Activated naive CD4-positive, alpha-beta T cell treated with Interleukin-2 at 50 U/mL for 16 hours (primary cell): ENCODE results near the gene KRTAP9-8.
"Not testable (repeated sequence)": the region's sequence is repeated elsewhere in the genome, so short reads cannot be mapped to it uniquely, and the experiment has no call there.

Source experiments
- DNase-seq: peaks from one replicate; pipeline ENCODE4 v3.0.0-alpha.2; 2020

KRTAP9-8 gene

DNA sequence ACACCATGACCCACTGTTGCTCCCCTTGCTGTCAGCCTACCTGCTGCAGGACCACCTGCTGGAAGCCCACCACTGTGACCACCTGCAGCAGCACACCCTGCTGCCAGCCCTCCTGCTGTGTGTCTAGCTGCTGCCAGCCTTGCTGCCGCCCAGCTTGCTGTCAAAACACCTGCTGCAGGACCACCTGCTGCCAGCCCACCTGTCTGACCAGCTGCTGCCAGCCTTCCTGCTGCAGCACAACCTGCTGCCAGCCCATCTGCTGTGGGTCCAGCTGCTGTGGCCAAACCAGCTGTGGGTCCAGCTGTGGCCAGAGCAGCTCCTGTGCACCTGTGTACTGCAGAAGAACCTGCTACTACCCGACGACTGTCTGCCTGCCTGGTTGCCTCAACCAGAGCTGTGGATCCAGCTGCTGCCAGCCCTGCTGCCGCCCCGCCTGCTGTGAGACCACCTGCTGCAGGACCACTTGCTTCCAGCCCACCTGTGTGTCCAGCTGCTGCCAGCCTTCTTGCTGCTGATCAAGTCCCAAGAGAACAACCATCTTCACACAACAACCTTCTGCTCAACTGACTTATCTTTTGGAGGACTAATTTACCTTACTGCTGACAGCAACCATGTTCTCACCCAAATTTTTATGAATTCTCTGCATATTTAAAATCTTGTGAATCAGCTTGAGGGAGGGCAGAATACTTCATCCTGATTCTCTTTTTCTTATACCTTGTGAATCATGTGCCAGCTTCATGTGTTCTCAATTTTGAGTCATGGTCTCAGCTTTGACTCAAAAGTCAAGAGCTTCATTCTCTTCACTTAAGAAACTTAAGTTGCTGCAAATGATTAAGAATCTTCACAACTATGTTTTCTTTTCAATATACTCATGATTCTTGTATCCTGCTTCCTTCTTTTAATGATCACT, 17.8 kb downstream of the KRTAP9-8 start, which contains the start of gene KRTAP9-9:
KRTAP9-9 (plus strand) TSS at position 4 of the 910 bp plus-strand sequence.
- DNase-seq, result not testable (repeated sequence)

DNA sequence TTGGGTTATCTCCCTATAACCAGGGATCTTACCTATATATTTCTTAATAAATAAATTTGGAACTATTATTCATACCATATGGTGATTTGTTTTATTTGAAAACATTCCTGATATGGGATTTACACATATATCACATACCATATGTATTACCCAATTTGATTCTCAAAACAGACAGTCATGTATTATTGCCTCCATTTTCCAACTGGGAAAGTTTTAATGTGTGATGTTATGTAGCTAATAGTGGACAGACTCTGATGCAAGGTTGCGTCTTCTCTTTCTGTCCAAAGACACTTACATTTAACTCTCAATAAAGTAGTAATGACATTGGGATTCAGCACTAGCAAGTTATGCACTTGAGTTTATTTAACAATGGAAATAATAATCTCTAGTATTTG, 18.5 kb downstream of the KRTAP9-8 start:
- no peak for DNase-seq

DNA sequence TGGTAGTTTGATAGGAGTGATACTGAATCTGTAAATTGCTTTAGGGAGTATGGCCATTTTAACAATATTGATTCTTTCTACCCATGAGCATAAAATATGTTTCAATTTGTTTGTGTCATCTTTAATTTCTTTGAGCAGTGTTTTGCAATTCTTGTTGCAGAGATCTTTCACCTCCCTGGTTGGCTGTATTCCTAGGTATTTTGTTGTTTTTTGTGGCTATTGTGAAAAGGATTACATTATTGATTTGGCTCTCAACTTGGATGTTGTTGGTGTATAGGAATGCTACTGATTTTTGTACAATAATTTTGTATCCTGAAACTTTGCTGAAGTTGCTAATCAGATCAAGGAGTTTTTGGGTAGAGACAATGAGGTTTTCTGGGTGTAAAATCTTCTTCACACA, 20.6 kb downstream of the KRTAP9-8 start:
- no peak for DNase-seq

DNA sequence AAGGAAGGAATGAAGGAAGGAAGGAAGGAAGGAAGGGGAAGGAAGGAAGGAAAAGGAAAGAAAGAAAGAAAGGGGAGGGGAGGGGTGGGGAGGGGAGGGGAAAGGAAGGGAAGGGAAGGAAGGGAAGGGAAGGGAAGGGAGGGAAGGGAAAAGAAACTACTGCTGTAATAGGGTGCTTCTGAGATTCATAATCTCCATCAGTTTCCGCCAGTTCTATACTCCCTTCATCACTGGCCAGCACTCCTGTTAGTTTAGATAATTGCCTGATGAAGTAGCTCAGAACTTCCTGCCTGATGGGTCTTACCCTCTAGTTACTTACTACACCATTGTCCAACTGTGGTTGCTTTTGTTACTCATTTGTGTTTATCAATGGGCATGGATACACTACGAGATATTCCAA, 25.4 kb downstream of the KRTAP9-8 start:
- no peak for DNase-seq

DNA sequence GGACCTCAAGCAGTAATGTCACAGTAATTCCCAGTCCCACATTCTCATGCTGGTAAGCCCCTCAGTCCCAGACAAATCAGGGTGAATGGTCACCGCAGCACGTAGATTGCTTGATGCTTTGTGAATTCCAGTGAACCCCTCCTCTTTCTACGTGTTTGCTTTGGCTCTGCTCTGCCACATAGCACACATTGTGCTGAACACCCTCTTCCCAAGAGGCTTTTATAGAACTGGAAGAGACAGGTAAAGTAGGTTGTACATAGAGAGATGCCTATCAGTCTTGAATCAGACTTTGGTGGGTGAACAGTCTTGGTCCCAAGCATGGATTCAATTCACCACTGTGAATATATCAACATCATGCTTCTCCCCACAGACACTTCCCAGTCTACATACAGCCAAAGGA, 26.8 kb downstream of the KRTAP9-8 start:
- no peak for DNase-seq

DNA sequence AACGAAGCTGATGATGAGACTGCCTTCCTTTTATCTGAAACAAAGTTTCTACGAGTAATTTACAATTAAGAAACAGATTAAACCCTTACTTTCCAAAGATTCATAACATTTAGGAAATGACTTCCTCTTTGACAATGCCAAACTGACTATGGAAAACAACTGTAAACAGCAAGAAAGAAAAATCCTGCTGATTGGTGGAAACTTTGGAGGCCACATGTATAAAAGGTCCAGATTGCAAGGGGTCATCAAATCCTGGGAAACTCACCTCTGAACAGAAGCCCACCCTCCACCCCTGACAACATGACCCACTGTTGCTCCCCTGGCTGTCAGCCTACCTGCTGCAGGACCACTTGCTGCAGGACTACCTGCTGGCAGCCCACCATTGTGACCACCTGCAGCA, 27.3 kb downstream of the KRTAP9-8 start, which contains the start of gene KRTAP9-6:
KRTAP9-6 (plus strand) TSS at position 301 of the 400 bp plus-strand sequence; CDS start at position 301, 0 bp downstream.
- DNase-seq, result no peak

DNA sequence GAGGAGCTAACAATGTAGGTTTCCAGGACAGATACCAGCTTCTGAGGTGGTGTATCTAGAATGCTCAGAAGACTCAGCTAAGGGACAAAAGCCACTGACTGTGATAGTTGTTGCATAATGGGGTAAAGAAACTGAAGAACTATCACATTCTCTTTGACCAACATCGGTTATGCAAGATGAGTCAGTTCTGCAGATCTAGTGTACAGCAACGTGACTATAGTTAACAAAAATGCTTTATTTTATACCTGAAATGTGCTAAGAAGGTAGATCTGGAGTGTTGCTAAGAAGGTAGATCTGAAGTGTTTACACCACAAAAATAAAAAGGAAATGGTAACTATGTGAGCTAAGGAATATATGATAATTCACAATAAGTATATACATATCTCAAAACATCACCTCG, 29.9 kb downstream of the KRTAP9-8 start:
- DNase-seq, result no peak

DNA sequence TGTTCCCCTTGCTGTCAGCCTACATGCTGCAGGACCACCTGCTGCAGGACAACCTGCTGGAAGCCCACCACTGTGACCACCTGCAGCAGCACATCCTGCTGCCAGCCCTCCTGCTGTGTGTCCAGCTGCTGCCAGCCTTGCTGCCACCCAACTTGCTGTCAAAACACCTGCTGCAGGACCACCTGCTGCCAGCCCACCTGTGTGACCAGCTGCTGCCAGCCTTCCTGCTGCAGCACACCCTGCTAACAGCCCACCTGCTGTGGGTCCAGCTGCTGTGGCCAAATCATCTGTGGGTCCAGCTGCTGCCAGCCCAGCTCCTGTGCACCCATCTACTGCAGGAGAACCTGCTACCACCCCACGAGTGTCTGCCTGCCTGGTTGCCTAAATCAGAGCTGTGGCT, 33.5 kb downstream of the KRTAP9-8 start:
- not testable (repeated sequence) for DNase-seq

DNA sequence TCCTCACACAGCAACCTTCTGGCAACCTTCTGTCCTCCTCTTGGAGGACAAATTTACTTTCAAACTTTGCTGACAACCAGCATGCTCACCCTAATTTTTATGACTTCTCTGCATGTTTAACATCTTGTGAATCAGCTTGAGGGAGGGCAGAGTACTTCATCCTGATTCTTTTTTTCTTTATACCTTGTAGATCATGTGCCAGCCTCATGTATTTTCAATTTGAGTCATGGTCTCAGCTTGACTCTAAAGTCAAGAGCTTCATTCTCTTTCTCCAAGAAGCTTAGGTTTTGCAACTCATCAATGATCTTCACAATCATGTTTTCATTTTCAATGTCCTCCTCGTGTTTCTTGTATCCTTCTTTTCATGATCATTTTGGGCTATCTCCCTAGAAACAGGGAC, 34.1 kb downstream of the KRTAP9-8 start:
- DNase-seq, result no peak

DNA sequence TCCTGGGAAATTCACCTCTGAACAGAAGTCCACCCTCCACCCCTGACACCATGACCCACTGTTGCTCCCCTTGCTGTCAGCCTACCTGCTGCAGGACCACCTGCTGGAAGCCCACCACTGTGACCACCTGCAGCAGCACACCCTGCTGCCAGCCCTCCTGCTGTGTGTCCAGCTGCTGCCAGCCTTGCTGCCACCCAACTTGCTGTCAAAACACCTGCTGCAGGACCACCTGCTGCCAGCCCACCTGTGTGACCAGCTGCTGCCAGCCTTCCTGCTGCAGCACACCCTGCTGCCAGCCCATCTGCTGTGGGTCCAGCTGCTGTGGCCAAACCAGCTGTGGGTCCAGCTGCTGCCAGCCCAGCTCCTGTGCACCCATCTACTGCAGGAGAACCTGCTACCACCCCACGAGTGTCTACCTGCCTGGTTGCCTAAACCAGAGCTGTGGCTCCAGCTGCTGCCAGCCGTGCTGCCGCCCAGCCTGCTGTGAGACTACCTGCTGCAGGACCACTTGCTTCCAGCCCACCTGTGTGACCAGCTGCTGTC, 37.9 kb downstream of the KRTAP9-8 start, which contains the start of gene KRTAP9-7:
KRTAP9-7 (plus strand) TSS at position 51 of the 543 bp plus-strand sequence; CDS start at position 51, 0 bp downstream.
- not testable (repeated sequence) for DNase-seq

DNA sequence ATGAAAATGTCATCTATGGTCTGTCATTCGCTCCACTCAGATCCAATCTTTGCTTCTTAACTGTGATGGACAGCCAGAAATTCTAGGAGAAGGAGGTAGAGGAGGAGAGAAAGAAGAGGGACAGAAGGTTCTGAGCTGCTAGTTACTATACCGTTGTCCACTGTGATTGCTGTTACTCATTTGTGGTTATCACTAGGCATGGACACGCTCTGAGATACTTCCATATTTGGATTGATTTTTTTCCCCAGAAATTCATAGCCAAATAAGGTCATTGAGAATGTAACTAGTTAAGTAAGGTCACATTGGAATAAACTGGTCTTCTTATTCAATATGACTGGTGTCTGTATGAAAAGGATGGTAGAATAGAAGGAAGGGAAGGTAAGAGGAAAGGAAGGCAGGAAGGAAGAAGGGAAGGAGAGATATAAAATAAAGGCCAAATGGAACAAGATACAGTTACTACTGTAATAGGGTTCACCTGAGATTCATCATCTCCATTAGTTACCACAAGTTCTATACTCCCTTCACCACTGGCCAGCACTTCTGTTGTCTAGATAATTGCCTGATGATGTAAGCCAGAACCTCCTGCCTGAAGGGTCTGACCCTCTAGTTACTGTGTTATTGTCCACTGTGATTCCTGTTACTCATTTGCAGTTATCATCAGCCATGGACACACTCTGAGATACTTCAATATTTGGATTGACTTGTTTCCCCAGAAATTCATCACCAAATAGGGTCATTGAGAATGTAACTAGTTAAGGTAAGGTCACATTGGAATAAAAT, 40.6 kb downstream of the KRTAP9-8 start:
- DNase-seq, result no peak

DNA sequence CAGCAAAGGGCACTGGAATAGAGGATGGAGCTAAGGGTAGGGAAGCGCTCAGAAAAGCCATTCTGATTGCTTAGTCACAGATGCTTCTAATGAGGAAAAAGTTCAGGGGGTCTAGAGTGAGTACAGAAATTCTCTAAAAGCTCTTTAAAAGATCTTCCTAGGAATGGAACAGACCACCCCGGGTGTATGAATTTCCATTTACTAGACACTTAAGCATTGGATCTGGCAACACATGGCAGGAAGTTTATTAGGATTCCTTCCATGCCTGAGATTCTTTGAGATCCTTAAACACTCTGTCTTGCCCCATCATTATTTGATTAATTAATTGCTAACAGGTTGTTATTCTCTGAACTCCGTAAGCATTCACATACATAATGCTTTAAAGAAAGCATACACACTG, 46.2 kb downstream of the KRTAP9-8 start:
- DNase-seq, result no peak

DNA sequence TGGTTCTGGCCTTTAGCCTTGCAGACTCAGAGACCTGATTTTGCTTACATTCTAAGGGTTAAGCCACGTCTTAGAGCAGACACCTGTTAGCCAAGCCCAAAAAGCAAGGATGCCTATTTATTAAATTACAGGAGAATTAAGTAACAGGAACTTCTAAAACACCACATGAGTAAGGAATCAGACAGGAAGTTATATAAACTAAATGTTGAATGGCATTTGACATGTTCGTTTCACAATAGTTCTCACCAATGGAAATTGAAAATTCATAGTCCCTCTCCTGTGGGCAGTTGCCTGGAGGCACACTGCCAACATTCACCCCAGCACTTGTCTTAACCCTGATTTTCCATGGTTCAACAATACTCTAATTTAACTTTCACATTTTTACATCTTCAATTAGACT, 46.7 kb downstream of the KRTAP9-8 start:
- DNase-seq, result no peak

DNA sequence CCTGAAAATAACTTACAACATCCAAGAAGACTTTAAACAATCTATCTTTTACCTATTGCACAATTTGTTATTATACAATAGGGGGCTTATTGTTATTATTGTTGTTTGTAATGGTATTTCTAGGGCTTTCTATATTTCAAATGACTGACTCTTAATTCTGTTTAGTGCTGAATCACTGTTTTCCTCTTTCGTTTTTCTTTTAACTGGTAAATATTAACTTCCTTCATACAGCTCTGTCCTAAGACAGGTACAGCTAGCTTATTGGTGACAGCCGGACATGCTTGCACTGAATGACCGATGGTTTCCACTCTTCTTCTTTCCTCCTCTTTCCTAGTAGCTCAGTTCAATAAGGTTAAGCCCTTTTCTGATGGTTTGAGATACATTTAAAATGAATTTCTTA, 49.3 kb downstream of the KRTAP9-8 start:
- DNase-seq, result no peak
